Body of pancreas (tissue), 4 donors: ENCODE data around the gene CCDC51. TPM values are rescaled to one million over a fixed set of nuclear protein-coding genes. Genes with fewer than 3 reads are reported as not detected.

Source experiments
- ATAC-seq: fragments of 150-250 bp; one replicate; pipeline ENCODE4 v1.9.1; 2016
- DNase-seq, 4 donors: peaks; one replicate each; pipeline ENCODE4 v3.0.0-alpha.2; 2019
- H3K27ac ChIP-seq, 4 donors: fragments of 200-600 bp; sonication (generic); 1 replicate in 3 of 4; 2 replicates in 1 of 4; pipeline versions ENCODE4 v1.5.1 to v1.6.1; 2016 to 2019; ENCODE audit warnings: mild to moderate bottlenecking in 1 of 4, mixed read lengths in 1 of 4, moderate library complexity in 1 of 4
- H3K27me3 ChIP-seq, 2 donors: fragments of 200-600 bp; sonication (generic); one replicate each; pipeline ENCODE4 v1.6.0; 2016; ENCODE audit warnings: mild to moderate bottlenecking in 1 of 2
- H3K36me3 ChIP-seq, 2 donors: fragments of 200-600 bp; sonication (generic); replicated peaks in 1 of 2; 2 replicates each; pipeline ENCODE4 v1.5.1; 2016; ENCODE audit warnings: low read depth in 2 of 2; ENCODE audit not compliant: insufficient read depth in 1 of 2
- H3K4me1 ChIP-seq: fragments of 200-600 bp; sonication (generic); one replicate; pipeline ENCODE4 v1.6.0; 2016
- H3K4me3 ChIP-seq, 2 donors: fragments of 200-600 bp; sonication (generic); 1 replicate in 1 of 2; 2 replicates in 1 of 2; pipeline ENCODE4 v1.5.1; 2016 to 2019
- H3K9me3 ChIP-seq, 3 donors: fragments of 200-600 bp; sonication (generic); 1 replicate in 2 of 3; 2 replicates in 1 of 3; pipeline ENCODE4 v1.5.1; 2016
- CTCF ChIP-seq, 7 experiments: fragments of 450-650 bp in 4 of 7; fragments of 200-600 bp in 3 of 7; sonication (generic) in 3 of 7; IDR thresholded peaks; one replicate each; pipeline ENCODE4 v1.5.1; 2016 to 2019; ENCODE audit warnings: antibody characterized with exemption in 7 of 7
- POLR2A ChIP-seq, 3 donors: fragments of 450-650 bp; IDR thresholded peaks; one replicate each; pipeline ENCODE4 v1.6.1; 2016; ENCODE audit warnings: antibody characterized with exemption in 3 of 3, mild to moderate bottlenecking in 2 of 3
- WGBS, 2 donors: methylation state at CpG; one replicate each; pipeline ENCODE4 v1.1.5; 2017; 5-methylcytosine and 5-hydroxymethylcytosine counted together
- intact Hi-C: fragments of 100-400 bp; cut with DNase I; formaldehyde crosslinking; loops from one replicate; pipeline ENCODE4 v1.15.1; 2023
- total RNA-seq, 2 donors: library from RNA; depleted of rRNA; stranded (reverse); fragments of >200 nt; gene quantifications; one replicate each; pipeline ENCODE4 v1.1.0, GENCODE V29; 2016

The CCDC51 gene
- total RNA-seq, 2 donors from 2014 or later, result 0.33 to 2.6 TPM

GRCh38 chr3:48435774-48436476 lies 4.0 kb downstream of the CCDC51 start:
- peak; percentile 61 for ATAC-seq
- H3K36me3 ChIP-seq, result no peaks in the 10 kb centered on the region

DNA sequence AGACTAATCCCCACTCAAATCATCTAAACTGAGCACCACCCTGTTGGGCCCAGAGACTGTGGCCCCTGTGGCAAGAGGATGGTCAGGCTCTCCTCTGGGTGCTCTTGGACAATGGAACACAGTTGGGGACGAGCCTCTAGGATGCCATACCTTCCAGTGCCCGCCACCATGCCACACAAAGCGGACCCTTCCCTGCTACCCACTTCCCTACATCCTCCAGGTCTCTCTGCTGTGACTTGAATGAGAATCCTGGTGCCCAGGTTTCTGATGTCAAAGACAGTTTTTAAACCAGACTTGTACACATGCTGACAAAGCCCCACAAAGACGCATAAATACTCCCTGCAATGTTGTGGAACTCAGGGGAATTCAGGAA lies 4.7 kb downstream of the CCDC51 start:
- Histone ChIP-seq H3K27ac (no peak overlapping the region), H3K36me3 (no peaks in the 10 kb centered on the region), H3K9me3 (no peaks in the 10 kb centered on the region), H3K4me1 (peaks cover 34% of the 10 kb centered on the region), H3K27me3 (no peaks in the 10 kb centered on the region), H3K4me3 (no peak overlapping the region)
- DNase-seq (no peak), ATAC-seq (no peak)
- intact Hi-C loops, result loop anchor here (5.0 kb wide), 1 partner anchor 33 kb away; no protein-coding TSS in a partner anchor
- 82 to 83% methylated on average over 4 of the region's 4 CpGs for WGBS, 2 donors
- TF ChIP-seq POLR2A (IDR thresholded peaks at IDR 0.05), result no peak
- TF ChIP-seq CTCF (IDR thresholded peaks at IDR 0.05), result no peak

More at GRCh38 chr3:48435774-48436476, 4.0 kb downstream of the CCDC51 start:
- WGBS, 2 donors, result 25 to 29% methylated on average over 7 of the region's 7 CpGs
- Histone ChIP-seq H3K27me3 (no peaks in the 10 kb centered on the region), H3K4me1 (peaks cover 28% of the 10 kb centered on the region), H3K9me3 (no peaks in the 10 kb centered on the region), H3K27ac (peak overlapping the region in 1 of 4 donors; percentile 2), H3K4me3 (no peak overlapping the region)
- intact Hi-C loops, result loop anchor here (2.0 to 5.0 kb wide), 2 partner anchors 34 to 161 kb away; no protein-coding TSS in a partner anchor
- peak; percentile 91 for DNase-seq
- TF ChIP-seq CTCF (IDR thresholded peaks at IDR 0.05), result peak; percentile 97 to 100 (median 100)
- TF ChIP-seq POLR2A (IDR thresholded peaks at IDR 0.05), result no peak

DNA sequence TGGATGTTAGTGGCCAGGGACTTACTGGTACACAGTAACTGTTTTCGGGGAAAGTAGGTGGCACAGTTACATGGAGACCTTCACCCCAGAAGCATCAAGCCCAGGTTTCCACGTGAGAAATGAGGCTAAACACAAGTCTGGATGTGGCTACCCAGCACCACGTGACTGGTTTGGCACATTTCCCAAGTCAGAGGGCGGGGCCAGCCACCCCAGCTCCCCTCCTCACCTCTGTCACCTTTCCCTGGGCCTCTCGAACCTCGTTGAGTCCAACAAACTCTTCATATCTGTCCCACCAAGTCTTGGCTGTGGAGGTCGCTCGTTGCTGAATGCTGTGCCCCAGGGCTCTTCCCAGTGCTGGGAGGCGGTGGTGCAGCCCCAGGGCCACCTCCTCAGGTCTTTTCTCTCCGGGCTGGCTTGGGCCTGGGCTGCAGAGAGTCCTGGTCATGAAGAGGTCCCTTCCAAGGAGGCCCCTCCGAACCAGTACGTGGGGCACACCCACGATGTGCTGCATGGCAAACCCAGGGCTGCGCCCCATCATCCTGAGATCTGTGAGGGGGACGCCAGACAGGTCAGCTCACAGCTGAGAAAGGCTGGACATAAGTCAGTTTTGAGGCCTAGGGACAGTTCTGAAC lies 5.2 kb downstream of the CCDC51 start:
- DNase-seq, result no peak
- Histone ChIP-seq H3K27me3 (no peaks in the 10 kb centered on the region), H3K9me3 (no peaks in the 10 kb centered on the region), H3K27ac (no peak overlapping the region), H3K4me3 (no peak overlapping the region), H3K36me3 (no peaks in the 10 kb centered on the region), H3K4me1 (peaks cover 35% of the 10 kb centered on the region)
- intact Hi-C loops, result loop anchor here (5.0 kb wide), 1 partner anchor 32 kb away; no protein-coding TSS in a partner anchor
- ATAC-seq, result no peak
- TF ChIP-seq POLR2A (IDR thresholded peaks at IDR 0.05) (no peak), CTCF (IDR thresholded peaks at IDR 0.05) (no peak)
- WGBS, 2 donors, result 65 to 74% methylated on average over 11 to 15 of the region's 15 CpGs

- H3K27me3 ChIP-seq, result no peaks in the 10 kb centered on the region
- TF ChIP-seq POLR2A (IDR thresholded peaks at IDR 0.05) (no peak), CTCF (IDR thresholded peaks at IDR 0.05) (no peak)
- DNase-seq (no peak), ATAC-seq (no peak)
- intact Hi-C loops, result no loop called here
- 81 to 90% methylated on average over 11 to 12 of the region's 12 CpGs for WGBS, 2 donors
- no peak overlapping the region for H3K4me3 ChIP-seq
- H3K27ac ChIP-seq, result no peak overlapping the region
- no peaks in the 10 kb centered on the region for H3K36me3 ChIP-seq
- peaks cover 26% of the 10 kb centered on the region for H3K4me1 ChIP-seq
- H3K9me3 ChIP-seq, result no peaks in the 10 kb centered on the region
These were observed 6.3 kb downstream of the CCDC51 start for GRCh38 chr3:48433472-48434118.
